Activated CD4-positive, alpha-beta T cell treated with anti-CD3 and anti-CD28 coated beads, Interleukin-2, amount 50 U/mL, for 48 hours (primary cell): Measurements from ENCODE around the gene UBN1.

Experiments used
- DNase-seq, 2 experiments: peaks; one replicate each; pipeline ENCODE4 v3.0.0-alpha.2; 2020

The UBN1 gene

GRCh38 chr16:4825196-4825595 lies 22.1 kb upstream of the UBN1 start:
- no peak for DNase-seq

GRCh38 chr16:4826526-4826925 lies 20.8 kb upstream of the UBN1 start:
- no peak for DNase-seq

GRCh38 chr16:4826980-4827379 lies 20.3 kb upstream of the UBN1 start:
- DNase-seq: no peak

GRCh38 chr16:4828567-4829321 lies 18.5 kb upstream of the UBN1 start:
- no peak for DNase-seq

GRCh38 chr16:4830408-4830807 lies 16.9 kb upstream of the UBN1 start:
- no peak for DNase-seq

GRCh38 chr16:4831616-4832015 lies 15.7 kb upstream of the UBN1 start:
- no peak for DNase-seq

GRCh38 chr16:4832698-4833343 lies 14.5 kb upstream of the UBN1 start:
- DNase-seq: no peak

- no peak for DNase-seq
Observed at GRCh38 chr16:4833584-4833983, 13.7 kb upstream of the UBN1 start.

GRCh38 chr16:4836727-4837126 lies 10.6 kb upstream of the UBN1 start:
- DNase-seq: no peak

GRCh38 chr16:4837733-4838501 lies 9.4 kb upstream of the UBN1 start:
- DNase-seq: no peak

GRCh38 chr16:4839942-4840341 lies 7.3 kb upstream of the UBN1 start:
- no peak for DNase-seq

GRCh38 chr16:4840984-4841383 lies 6.3 kb upstream of the UBN1 start:
- DNase-seq: no peak

- DNase-seq: peak; percentile 26 to 41
Observed at GRCh38 chr16:4846503-4846900, 779 bp upstream of the UBN1 start.

GRCh38 chr16:4847774-4848587 lies 700 bp downstream of the UBN1 start:
- peak; percentile 26 to 52 for DNase-seq

- DNase-seq: no peak
Observed at GRCh38 chr16:4850211-4850610, 2.9 kb downstream of the UBN1 start.

- DNase-seq: no peak
Observed at GRCh38 chr16:4852221-4852872, 5.1 kb downstream of the UBN1 start.

- no peak for DNase-seq
Observed at GRCh38 chr16:4855371-4855770, 8.1 kb downstream of the UBN1 start.

GRCh38 chr16:4855804-4856203 lies 8.5 kb downstream of the UBN1 start:
- no peak for DNase-seq

- DNase-seq: no peak
Observed at GRCh38 chr16:4859190-4859899, 12.1 kb downstream of the UBN1 start.

GRCh38 chr16:4859900-4860255 lies 12.6 kb downstream of the UBN1 start:
- no peak for DNase-seq

GRCh38 chr16:4860727-4861342 lies 13.6 kb downstream of the UBN1 start:
- DNase-seq: no peak
